K562 (cell line): ENCODE measurements around the gene SEMA4G. TPM values are rescaled to one million over a fixed set of nuclear protein-coding genes. Genes with fewer than 3 reads are reported as not detected.

ENCODE experiments used
- ATAC-seq: fragments of 200-7000 bp; cut with Tn5 transposase; 3 replicates; pipeline ENCODE4 v1.9.1; 2020; ENCODE audit warnings: moderate library complexity
- BruUV-seq: library from RNA; stranded (reverse); fragments of 400-500 nt; replicated peaks from 2 replicates; lab custom pipeline; 2021; lab: Mats Ljungman, UMichigan
- CTCF ChIA-PET: fragments of 300-600 bp; formaldehyde crosslinking; extraction: SDS; loops from one replicate; lab custom pipeline; 2021; ENCODE audit warnings: low intra/inter-chr PET ratio; lab: Yijun Ruan, JAX
- POLR2A ChIA-PET: fragments of 300-600, 350-650 bp; sonication (Branson Sonifier 250); formaldehyde crosslinking; extraction: SDS; loops from one replicate; lab custom pipeline; 2021; ENCODE audit warnings: antibody characterized with exemption, inconsistent platforms; lab: Yijun Ruan, JAX
- DNase-seq, 4 experiments: peaks; one replicate each; pipeline versions ENCODE4 v3.0.0 to v3.0.0-alpha.2; 2011 to 2018; ENCODE audit warnings: low spot score in 3 of 4, mixed read lengths in 3 of 4; ENCODE audit errors: extremely low read depth in 1 of 4
- FAIRE-seq: peaks from 2 replicates; lab custom pipeline; 2011; peaks lifted over from hg19 to GRCh38; lab: Jason Lieb, UNC
- H2AFZ ChIP-seq: 2 replicates; pipeline ENCODE4 v1.6.0; 2011; ENCODE audit warnings: low read depth, low read length, control low read depth, inconsistent platforms
- H3K27ac ChIP-seq: fragments of 200-600 bp; 3 replicates; pipeline ENCODE4 v1.8.0; 2011; ENCODE audit warnings: low read depth, mild to moderate bottlenecking, control low read depth, inconsistent platforms, low read length, moderate library complexity, mixed read lengths; ENCODE audit errors: extremely low read depth
- H3K27me3 ChIP-seq, 2 experiments: fragments of 300-600 bp in 1 of 2; 2 replicates in 1 of 2; 3 replicates in 1 of 2; pipeline versions ENCODE4 v1.6.0 to v1.8.0; 2011; ENCODE audit warnings: inconsistent platforms in 2 of 2, low read length in 2 of 2, mild to moderate bottlenecking in 1 of 2, mixed read lengths in 1 of 2, moderate library complexity in 1 of 2; ENCODE audit not compliant: control insufficient read depth in 2 of 2, insufficient read depth in 2 of 2
- H3K36me3 ChIP-seq: fragments of 300-600 bp; 3 replicates; pipeline ENCODE4 v1.8.0; 2011; ENCODE audit warnings: mild to moderate bottlenecking, low read length, inconsistent platforms; ENCODE audit not compliant: control insufficient read depth, insufficient read depth
- H3K4me1 ChIP-seq, 2 experiments: fragments of 200-600 bp in 1 of 2; replicated peaks in 1 of 2; 2 replicates in 1 of 2; 3 replicates in 1 of 2; pipeline versions ENCODE4 v1.5.1 to v1.8.0; 2011; ENCODE audit warnings: inconsistent platforms in 2 of 2, low read length in 2 of 2, mild to moderate bottlenecking in 1 of 2, mixed read lengths in 1 of 2, moderate library complexity in 1 of 2; ENCODE audit not compliant: control insufficient read depth in 2 of 2, insufficient read depth in 2 of 2
- H3K4me2 ChIP-seq: 2 replicates; pipeline ENCODE4 v1.6.1; 2011; ENCODE audit warnings: low read length, control low read depth, inconsistent platforms, mixed read lengths; ENCODE audit not compliant: insufficient read depth
- H3K4me3 ChIP-seq: fragments of 200-600 bp; sonication (generic), shearing (Covaris generic); 2 replicates; pipeline ENCODE4 v1.5.1; 2016; ENCODE audit warnings: control low read depth, inconsistent platforms
- H3K79me2 ChIP-seq: fragments of 200-600 bp; 3 replicates; pipeline ENCODE4 v1.8.0; 2011; ENCODE audit warnings: low read length, inconsistent platforms; ENCODE audit not compliant: control insufficient read depth, insufficient read depth
- H3K9ac ChIP-seq, 2 experiments: 2 replicates each; pipeline versions ENCODE4 v1.6.0 to v1.6.1; 2011; ENCODE audit warnings: low read depth in 2 of 2, low read length in 2 of 2, control low read depth in 1 of 2, inconsistent platforms in 1 of 2, mild to moderate bottlenecking in 1 of 2, mixed read lengths in 1 of 2; ENCODE audit not compliant: insufficient read depth in 1 of 2
- H3K9me1 ChIP-seq: one replicate; pipeline ENCODE4 v1.6.0; 2011; ENCODE audit warnings: inconsistent platforms, mild to moderate bottlenecking, low read length, moderate library complexity; ENCODE audit not compliant: control insufficient read depth, insufficient read depth
- H3K9me3 ChIP-seq: replicated peaks from 2 replicates; pipeline ENCODE4 v1.5.1; 2011; ENCODE audit warnings: low read depth, low read length, inconsistent platforms; ENCODE audit not compliant: control insufficient read depth, insufficient read depth
- H4K20me1 ChIP-seq: replicated peaks from 2 replicates; pipeline ENCODE4 v1.6.1; 2011; ENCODE audit warnings: low read length, inconsistent platforms, mixed read lengths; ENCODE audit not compliant: control insufficient read depth, insufficient read depth
- DLX4 ChIP-seq: fragments of 250-450 bp; sonication (Bioruptor Pico); IDR thresholded peaks from 2 replicates; pipeline ENCODE4 v1.6.1; 2021; ENCODE audit warnings: mild to moderate bottlenecking
- HCFC1 ChIP-seq: IDR thresholded peaks from 2 replicates; pipeline ENCODE4 v1.6.1; 2012; ENCODE audit warnings: low read depth, low read length, improper control_type of control experiment
- NFRKB ChIP-seq: fragments of 450-650 bp; IDR thresholded peaks from 2 replicates; pipeline ENCODE4 v1.6.1; 2016; ENCODE audit warnings: low read depth
- XRCC3 ChIP-seq: fragments of 450-650 bp; IDR thresholded peaks from 2 replicates; pipeline ENCODE4 v1.6.1; 2017; ENCODE audit warnings: mild to moderate bottlenecking, moderate library complexity
- ZFPM2 ChIP-seq: fragments of 250-450 bp; sonication (Bioruptor Pico); IDR thresholded peaks from 2 replicates; pipeline ENCODE4 v1.5.1; 2022; ENCODE audit warnings: mild to moderate bottlenecking
- ZZZ3 ChIP-seq: fragments of 450-650 bp; IDR thresholded peaks from 2 replicates; pipeline ENCODE4 v1.6.1; 2016; ENCODE audit warnings: antibody characterized with exemption, mild to moderate bottlenecking, moderate library complexity
- WGBS: fragments of 100-300 bp; shearing (Covaris generic); methylation state at CpG from one replicate; pipeline ENCODE4 v1.1.6; 2016; ENCODE audit warnings: low coverage, mixed read lengths; ENCODE audit not compliant: insufficient coverage; ENCODE audit errors: missing lambda C conversion rate; 5-methylcytosine and 5-hydroxymethylcytosine counted together
- in situ Hi-C: fragments of 300-500 bp; cut with MboI; formaldehyde crosslinking; loops from 4 replicates; pipeline ENCODE4 v1.15.0; 2018; ENCODE audit warnings: inconsistent platforms, mixed read lengths
- intact Hi-C: fragments of 100-400 bp; cut with micrococcal nuclease; formaldehyde crosslinking; loops from 2 replicates; pipeline ENCODE4 v1.14.2; 2022
- polyA plus RNA-seq, 8 experiments: library from polyadenylated mRNA; depleted of rRNA in 4 of 8; stranded (reverse) in 5 of 8; unstranded in 3 of 8; fragments of >200 nt; fragmentation: Nextera tagmentation in 2 of 8; fragmentation: Illumina TruSeq in 1 of 8; extraction: Ambion mirVana in 2 of 8; extraction: Trizol in 1 of 8; gene quantifications; 2 replicates each; pipeline versions ENCODE4 v1.2.1 to v1.2.3, GENCODE V29; 2011 to 2014; ENCODE audit warnings: inconsistent platforms in 1 of 8, missing spikeins in 1 of 8
- total RNA-seq, 7 experiments: library from RNA; depleted of rRNA in 6 of 7; stranded (reverse); fragments of >200 nt in 6 of 7; fragmentation: Illumina TruSeq in 2 of 7; extraction: Trizol in 2 of 7; gene quantifications; 2 replicates each; pipeline versions ENCODE4 v1.2.1 to v1.2.3, GENCODE V29; 2011 to 2021; ENCODE audit warnings: low replicate concordance in 1 of 7

Gene SEMA4G
- total and polyA plus RNA-seq, 9 of the 15 experiments (the other 6 are each of a cell fraction or from before 2014, with no cell fraction given), result 0.40 to 7.8 (median 1.8) TPM

- no peaks in the 10 kb centered on the region for H3K9me1 ChIP-seq
- no peaks in the 10 kb centered on the region; the same call in 1 of the 2 replicates for H4K20me1 ChIP-seq
- H3K79me2 ChIP-seq, result no peaks in the 10 kb centered on the region
- no peak for FAIRE-seq
- no peak overlapping the region for H3K9ac ChIP-seq
- no peaks in the 10 kb centered on the region for H3K27me3 ChIP-seq
- no peak for DNase-seq
- in situ Hi-C loops (loop anchor here (25.0 kb wide), 1 partner anchor 1060 kb away; no protein-coding TSS in a partner anchor), intact Hi-C loops (no loop called here)
- H3K27ac ChIP-seq, result no peak overlapping the region
- CTCF ChIA-PET, result no interaction called here
- no peak for ATAC-seq
- POLR2A ChIA-PET, result interaction anchor here (0.6 kb wide), 1 partner anchor 33 kb away, joined by 3 read pairs; no protein-coding TSS in a partner anchor
- H3K4me1 ChIP-seq, result peaks cover 0 to 4% of the 10 kb centered on the region in 2 experiments; a peak in 2 of 5 replicates
- H2AFZ ChIP-seq, result no peak overlapping the region
- no TSS peak for BruUV-seq
- 71% methylated on average over 5 of the region's 6 CpGs for WGBS
- no peaks in the 10 kb centered on the region for H3K9me3 ChIP-seq
- H3K4me2 ChIP-seq, result no peak overlapping the region
- no peak overlapping the region for H3K4me3 ChIP-seq
- H3K36me3 ChIP-seq, result peaks cover 10% of the 10 kb centered on the region; the same call in 1 of the 3 replicates
- TF ChIP-seq NFRKB (no peak), ZZZ3 (no peak), DLX4 (CRISPR knock-in tag) (no peak), XRCC3 (no peak), ZFPM2 (no peak), HCFC1 (no peak)
These were observed 8.1 kb downstream of the SEMA4G start for GRCh38 chr10:100977436-100977835.
